Adrenal gland (tissue), 12 donors: Measurements from ENCODE around the gene HIVEP3. TPM values are rescaled to one million over a fixed set of nuclear protein-coding genes. Genes with fewer than 3 reads are reported as not detected.

Source experiments
- DNase-seq, 7 donors: peaks; one replicate each; pipeline ENCODE4 v3.0.0-alpha.2; 2019 to 2020
- H3K27ac ChIP-seq, 5 donors: fragments of 200-600 bp; sonication (generic) in 4 of 5; 1 replicate in 3 of 5; 2 replicates in 2 of 5; pipeline versions ENCODE4 v1.5.1 to v1.8.0; 2016 to 2020; ENCODE audit warnings: mild to moderate bottlenecking in 1 of 5
- H3K27me3 ChIP-seq: fragments of 200-600 bp; 2 replicates; pipeline ENCODE4 v1.8.0; 2021
- H3K36me3 ChIP-seq, 2 donors: fragments of 200-600 bp; replicated peaks in 1 of 2; 1 replicate in 1 of 2; 2 replicates in 1 of 2; pipeline versions ENCODE4 v1.5.1 to v1.8.0; 2018 to 2022
- H3K4me1 ChIP-seq, 2 donors: fragments of 200-600 bp; replicated peaks in 1 of 2; 1 replicate in 1 of 2; 2 replicates in 1 of 2; pipeline versions ENCODE4 v1.5.1 to v1.8.0; 2018 to 2021
- H3K4me3 ChIP-seq, 4 donors: fragments of 200-600 bp; sonication (generic) in 3 of 4; one replicate each; pipeline ENCODE4 v1.5.1; 2016 to 2018
- H3K9me3 ChIP-seq, 3 donors: fragments of 200-600 bp; sonication (generic) in 1 of 3; replicated peaks in 1 of 3; 1 replicate in 2 of 3; 2 replicates in 1 of 3; pipeline versions ENCODE4 v1.5.1 to v1.8.0; 2016 to 2021
- POLR2A ChIP-seq, 2 donors: fragments of 450-650 bp; IDR thresholded peaks; one replicate each; pipeline ENCODE4 v1.6.1; 2017; ENCODE audit warnings: antibody characterized with exemption in 2 of 2, mild to moderate bottlenecking in 2 of 2, moderate library complexity in 1 of 2
- WGBS, 4 donors: extraction: QIAGEN DNeasy Blood & Tissue Kit in 2 of 4; methylation state at CpG; one replicate each; pipeline versions ENCODE4 v1.1.5 to v1.1.7; 2013 to 2017; 5-methylcytosine and 5-hydroxymethylcytosine counted together
- intact Hi-C, 2 donors: fragments of 100-400 bp; cut with DNase I; formaldehyde crosslinking; loops; one replicate each; pipeline versions ENCODE4 v1.14.1 to v1.15.0; 2022 to 2023
- polyA plus RNA-seq, 3 donors: library from polyadenylated mRNA; stranded (reverse); fragments of 200-250 nt in 2 of 3; fragments of 350-450 nt in 1 of 3; fragmentation: Illumina TruSeq in 1 of 3; extraction: RNeasy Lipid Tissue Mini Kit (QIAGEN cat#74804) in 1 of 3; gene quantifications; one replicate each; pipeline ENCODE4 v1.2.3, GENCODE V29; 2013 to 2014
- total RNA-seq, 9 donors: library from RNA; depleted of rRNA in 4 of 9; stranded (reverse); fragments of >200 nt in 4 of 9; fragments of 120-200 nt in 1 of 9; fragmentation: NEBNext Ultra II Directional in 1 of 9; extraction: Animal tissue kit (Norgen Biotek cat#: 25700) in 1 of 9; gene quantifications; one replicate each; pipeline versions ENCODE4 v1.1.0 to v1.2.4, GENCODE V29; 2013 to 2023
- TF ChIP-seq, protein P1 (sequence below), 6 experiments: fragments of 450-650 bp in 4 of 6; fragments of 200-600 bp in 2 of 6; sonication (generic) in 1 of 6; IDR thresholded peaks; 1 replicate in 5 of 6; 2 replicates in 1 of 6; pipeline versions ENCODE4 v1.5.1 to v1.8.0; 2016 to 2021; ENCODE audit warnings: antibody characterized with exemption in 6 of 6, mild to moderate bottlenecking in 2 of 6, moderate library complexity in 1 of 6
- donor health status: healthy with polysubstance abuse.
- donor health status: Bipolar disorder and iron deficiency.
- donor health status: DM: yes; HTN: yes; CAD: no.
- donor health status: DM: no; HTN: no; CAD: no.
- donor health status: DM: no; HTN: no; CAD: no.
- donor health status: DM: yes; HTN: yes; CAD: no.

Gene HIVEP3
- total and polyA plus RNA-seq, 12 donors, result 3.2 to 7.7 (median 7.0) TPM

- no peaks in the 10 kb centered on the region for H3K27me3 ChIP-seq
- 80 to 94% (median 92%) methylated on average over 3 of the region's 3 CpGs for WGBS, 4 donors
- H3K27ac ChIP-seq, result no peak overlapping the region
Measured at GRCh38 chr1:41822866-41823265, 95.9 kb downstream of the HIVEP3 start.

DNA sequence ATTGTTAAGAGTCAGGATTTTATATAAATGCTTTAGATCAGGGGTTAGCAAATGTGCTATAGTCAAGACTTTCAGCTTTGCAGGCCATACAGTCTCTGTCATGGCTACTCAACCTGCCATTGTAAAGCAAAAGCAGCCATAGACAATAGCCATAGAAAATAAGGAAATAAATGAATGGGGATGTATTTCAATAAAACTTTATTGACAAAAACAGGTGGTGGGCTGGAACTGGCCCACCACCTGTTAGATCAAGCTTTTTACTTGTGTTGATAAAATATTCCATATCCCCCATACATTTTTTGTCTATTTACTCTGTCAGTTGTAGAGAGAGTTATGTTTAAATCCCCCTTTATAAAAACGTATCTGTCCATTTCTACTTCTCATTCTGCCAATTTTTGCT lies 98.9 kb downstream of the HIVEP3 start:
- H3K27me3 ChIP-seq, result no peaks in the 10 kb centered on the region
- H3K4me3 ChIP-seq, result no peak overlapping the region
- WGBS, 4 donors, result 84 to 97% (median 88%) methylated on average over 1 of the region's 1 CpG
- TF ChIP-seq, protein P1, sequence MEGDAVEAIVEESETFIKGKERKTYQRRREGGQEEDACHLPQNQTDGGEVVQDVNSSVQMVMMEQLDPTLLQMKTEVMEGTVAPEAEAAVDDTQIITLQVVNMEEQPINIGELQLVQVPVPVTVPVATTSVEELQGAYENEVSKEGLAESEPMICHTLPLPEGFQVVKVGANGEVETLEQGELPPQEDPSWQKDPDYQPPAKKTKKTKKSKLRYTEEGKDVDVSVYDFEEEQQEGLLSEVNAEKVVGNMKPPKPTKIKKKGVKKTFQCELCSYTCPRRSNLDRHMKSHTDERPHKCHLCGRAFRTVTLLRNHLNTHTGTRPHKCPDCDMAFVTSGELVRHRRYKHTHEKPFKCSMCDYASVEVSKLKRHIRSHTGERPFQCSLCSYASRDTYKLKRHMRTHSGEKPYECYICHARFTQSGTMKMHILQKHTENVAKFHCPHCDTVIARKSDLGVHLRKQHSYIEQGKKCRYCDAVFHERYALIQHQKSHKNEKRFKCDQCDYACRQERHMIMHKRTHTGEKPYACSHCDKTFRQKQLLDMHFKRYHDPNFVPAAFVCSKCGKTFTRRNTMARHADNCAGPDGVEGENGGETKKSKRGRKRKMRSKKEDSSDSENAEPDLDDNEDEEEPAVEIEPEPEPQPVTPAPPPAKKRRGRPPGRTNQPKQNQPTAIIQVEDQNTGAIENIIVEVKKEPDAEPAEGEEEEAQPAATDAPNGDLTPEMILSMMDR (IDR thresholded peaks at IDR 0.05), result no peak
- no peak for TF ChIP-seq POLR2A (IDR thresholded peaks at IDR 0.05)
- H3K9me3 ChIP-seq, result no peaks in the 10 kb centered on the region
- H3K36me3 ChIP-seq, result no peaks in the 10 kb centered on the region
- intact Hi-C loops, result no loop called here
- H3K4me1 ChIP-seq, result peaks cover 0 to 5% of the 10 kb centered on the region in 2 donors
- H3K27ac ChIP-seq, result no peak overlapping the region
- no peak for DNase-seq

More at GRCh38 chr1:41822866-41823265, 95.9 kb downstream of the HIVEP3 start:
- H3K4me1 ChIP-seq, result peaks cover 0 to 5% of the 10 kb centered on the region in 2 donors
- H3K4me3 ChIP-seq, result no peak overlapping the region
- H3K9me3 ChIP-seq, result no peaks in the 10 kb centered on the region
- intact Hi-C loops, result no loop called here
- DNase-seq, result no peak
- H3K36me3 ChIP-seq, result no peaks in the 10 kb centered on the region
- TF ChIP-seq POLR2A (IDR thresholded peaks at IDR 0.05), result no peak
- TF ChIP-seq, protein P1 (IDR thresholded peaks at IDR 0.05), result no peak

- 81 to 85% (median 82%) methylated on average over 2 of the region's 2 CpGs for WGBS, 4 donors
- intact Hi-C loops, result no loop called here
- H3K36me3 ChIP-seq, result no peaks in the 10 kb centered on the region
- TF ChIP-seq, protein P1 (IDR thresholded peaks at IDR 0.05), result no peak
- TF ChIP-seq POLR2A (IDR thresholded peaks at IDR 0.05), result no peak
- DNase-seq, result no peak
- H3K4me1 ChIP-seq, result peaks cover 0 to 5% of the 10 kb centered on the region in 2 donors
- no peak overlapping the region for H3K27ac ChIP-seq
- no peaks in the 10 kb centered on the region for H3K9me3 ChIP-seq
- H3K27me3 ChIP-seq, result no peaks in the 10 kb centered on the region
- H3K4me3 ChIP-seq, result no peak overlapping the region
Measured at GRCh38 chr1:41819069-41819468, 99.7 kb downstream of the HIVEP3 start.

GRCh38 chr1:41816061-41816460 lies 102.7 kb downstream of the HIVEP3 start:
- Histone ChIP-seq H3K4me1 (peaks cover 0 to 7% of the 10 kb centered on the region in 2 donors), H3K4me3 (no peak overlapping the region), H3K27me3 (no peaks in the 10 kb centered on the region), H3K27ac (no peak overlapping the region), H3K9me3 (no peaks in the 10 kb centered on the region), H3K36me3 (no peaks in the 10 kb centered on the region)
- WGBS, 4 donors, result 80 to 91% (median 85%) methylated on average over 3 of the region's 3 CpGs
- no peak for DNase-seq
- intact Hi-C loops, result no loop called here
- TF ChIP-seq, protein P1 (IDR thresholded peaks at IDR 0.05), result no peak
- TF ChIP-seq POLR2A (IDR thresholded peaks at IDR 0.05), result no peak
